Upper lobe of right lung (tissue), 1 donor: ENCODE results near the gene GATA6. TPM values are rescaled to one million over a fixed set of nuclear protein-coding genes. Genes with fewer than 3 reads are reported as not detected.
A peak's percentile ranks its signal among the peaks of the same experiment; 100 is the strongest.

Experiments used
- ATAC-seq: fragments of 200-7000 bp; cut with Tn5 transposase; one replicate; pipeline ENCODE4 v1.9.1; 2020; ENCODE audit warnings: mild to moderate bottlenecking, moderate library complexity
- DNase-seq: peaks from one replicate; pipeline ENCODE4 v3.0.0-alpha.2; 2020
- H3K27ac ChIP-seq: fragments of 200-600 bp; one replicate; pipeline ENCODE4 v1.8.0; 2022
- H3K27me3 ChIP-seq: fragments of 200-600 bp; one replicate; pipeline ENCODE4 v1.8.0; 2022; ENCODE audit warnings: mild to moderate bottlenecking
- H3K36me3 ChIP-seq: fragments of 200-600 bp; one replicate; pipeline ENCODE4 v1.8.0; 2022
- H3K4me1 ChIP-seq: fragments of 200-600 bp; one replicate; pipeline ENCODE4 v1.8.0; 2022
- H3K4me3 ChIP-seq: fragments of 200-600 bp; one replicate; pipeline ENCODE4 v1.8.0; 2022; ENCODE audit warnings: mild to moderate bottlenecking
- H3K9me3 ChIP-seq: fragments of 200-600 bp; one replicate; pipeline ENCODE4 v1.8.0; 2022
- CTCF ChIP-seq: fragments of 200-600 bp; IDR thresholded peaks from one replicate; pipeline ENCODE4 v1.8.0; 2022; ENCODE audit warnings: antibody characterized with exemption
- intact Hi-C: fragments of 100-400 bp; cut with DNase I; formaldehyde crosslinking; loops from one replicate; pipeline ENCODE4 v1.11.0; 2022
- long read RNA-seq: library from polyadenylated mRNA; unstranded; transcript quantifications from one replicate; pipeline ENCODE4 v2.0.0, GENCODE V29; 2021
- total RNA-seq: library from RNA; stranded (reverse); fragmentation: NEBNext Ultra II Directional; extraction: Animal tissue kit (Norgen Biotek cat#: 25700); gene quantifications from one replicate; pipeline ENCODE4 v1.2.1, GENCODE V29; 2021
- donor health status: DM: no; HTN: yes; CAD: no; lungs with severe emphysema.

The GATA6 gene
- total RNA-seq = 32.2 TPM
- long read RNA-seq, transcript GATA6-201 (7 exons, 3,770 nt) = major isoform, 68 of 113 reads
- long read RNA-seq, transcript GATA6-202 (6 exons, 2,057 nt) = minor isoform, 28 of 113 reads
- long read RNA-seq, partial matches to known transcripts = 12 of 113 reads
- long read RNA-seq, other reads (novel, unspliced or antisense) = 5 of 113 reads

- DNase-seq = peak; percentile 96
- no peaks in the 10 kb centered on the region for H3K4me1 ChIP-seq
- peaks cover 40% of the 10 kb centered on the region for H3K27me3 ChIP-seq
These were observed at the start of gene GATA6 for GRCh38 chr18:22169011-22169888. TSS of gene GATA6 (plus strand) at chr18:22169589. CDS start at chr18:22171145, 1,556 bp downstream.

GRCh38 chr18:22124970-22125369 lies 44.4 kb upstream of the GATA6 start:
- Histone ChIP-seq H3K36me3 (no peaks in the 10 kb centered on the region), H3K4me3 (no peak overlapping the region), H3K27me3 (no peaks in the 10 kb centered on the region), H3K27ac (no peak overlapping the region), H3K4me1 (no peaks in the 10 kb centered on the region), H3K9me3 (peaks cover 6% of the 10 kb centered on the region)
- no peak for TF ChIP-seq CTCF
- intact Hi-C loops = no loop called here
- ATAC-seq (no peak), DNase-seq (no peak)

More at GRCh38 chr18:22169011-22169888, at the start of gene GATA6:
- Histone ChIP-seq H3K27ac (peak within 1 kb of the TSS; percentile 98), H3K36me3 (no peaks in the 10 kb centered on the region), H3K4me3 (peak within 1 kb of the TSS; percentile 86), H3K9me3 (no peaks in the 10 kb centered on the region)
- ATAC-seq = peak; percentile 86
- peak; percentile 49 for TF ChIP-seq CTCF
- intact Hi-C loops = no loop called here

DNA sequence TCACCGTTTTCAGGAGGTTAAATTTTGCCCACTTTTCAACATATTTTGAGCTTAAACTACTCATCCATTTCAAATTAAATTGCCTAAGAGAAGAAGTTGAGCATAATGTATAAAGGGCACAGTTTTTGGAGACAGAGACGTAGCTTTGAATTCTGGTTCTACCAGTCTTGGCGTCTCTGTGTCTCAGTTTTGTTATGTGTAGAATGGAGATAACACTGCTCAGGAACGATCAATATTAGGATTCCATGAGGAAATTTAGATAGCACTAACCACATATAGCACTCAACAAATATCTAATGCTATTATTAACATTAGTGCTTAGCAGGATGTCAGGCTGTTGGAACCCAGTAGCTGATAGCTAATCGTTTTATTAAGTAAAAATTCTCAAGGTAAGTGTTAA lies 40.4 kb upstream of the GATA6 start:
- Histone ChIP-seq H3K27me3 (no peaks in the 10 kb centered on the region), H3K36me3 (no peaks in the 10 kb centered on the region), H3K4me3 (no peak overlapping the region), H3K4me1 (no peaks in the 10 kb centered on the region), H3K9me3 (no peaks in the 10 kb centered on the region), H3K27ac (no peak overlapping the region)
- DNase-seq (no peak), ATAC-seq (no peak)
- intact Hi-C loops = no loop called here
- no peak for TF ChIP-seq CTCF

- H3K4me3 ChIP-seq = no peak overlapping the region
- no peaks in the 10 kb centered on the region for H3K36me3 ChIP-seq
- DNase-seq (no peak), ATAC-seq (no peak)
- no peaks in the 10 kb centered on the region for H3K9me3 ChIP-seq
- intact Hi-C loops = no loop called here
- no peak overlapping the region for H3K27ac ChIP-seq
- no peaks in the 10 kb centered on the region for H3K4me1 ChIP-seq
- TF ChIP-seq CTCF = no peak
- H3K27me3 ChIP-seq = no peaks in the 10 kb centered on the region
These were observed 39.6 kb upstream of the GATA6 start for GRCh38 chr18:22129778-22130177.

DNA sequence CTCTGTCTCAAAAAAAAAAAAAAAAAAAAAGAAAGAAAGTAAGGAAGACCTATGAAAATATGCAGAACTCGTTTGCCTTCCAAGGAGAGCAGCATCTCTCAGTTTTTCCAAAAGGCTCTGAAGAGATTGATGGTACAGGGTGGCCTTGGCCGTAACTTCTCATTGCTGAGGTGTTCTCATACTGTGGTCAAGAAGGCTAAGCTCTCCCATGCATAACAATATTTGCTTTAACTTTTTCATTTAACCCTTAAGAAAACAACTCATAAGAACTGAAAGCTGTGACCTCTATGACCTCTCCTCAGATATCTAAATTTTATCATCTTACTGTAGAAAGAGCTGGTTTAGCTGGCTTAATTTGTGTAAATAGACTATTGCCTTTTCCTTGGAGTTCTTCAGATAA lies 37.1 kb upstream of the GATA6 start:
- no peak for TF ChIP-seq CTCF
- Histone ChIP-seq H3K9me3 (no peaks in the 10 kb centered on the region), H3K36me3 (no peaks in the 10 kb centered on the region), H3K27ac (no peak overlapping the region), H3K4me3 (no peak overlapping the region), H3K4me1 (no peaks in the 10 kb centered on the region), H3K27me3 (no peaks in the 10 kb centered on the region)
- ATAC-seq (no peak), DNase-seq (no peak)
- intact Hi-C loops = no loop called here
